ENCODE measurements around the gene CCR2.
"Not testable (repeated sequence)": the region's sequence is repeated elsewhere in the genome, so short reads cannot be mapped to it uniquely, and the experiment has no call there.

Gene CCR2

DNA sequence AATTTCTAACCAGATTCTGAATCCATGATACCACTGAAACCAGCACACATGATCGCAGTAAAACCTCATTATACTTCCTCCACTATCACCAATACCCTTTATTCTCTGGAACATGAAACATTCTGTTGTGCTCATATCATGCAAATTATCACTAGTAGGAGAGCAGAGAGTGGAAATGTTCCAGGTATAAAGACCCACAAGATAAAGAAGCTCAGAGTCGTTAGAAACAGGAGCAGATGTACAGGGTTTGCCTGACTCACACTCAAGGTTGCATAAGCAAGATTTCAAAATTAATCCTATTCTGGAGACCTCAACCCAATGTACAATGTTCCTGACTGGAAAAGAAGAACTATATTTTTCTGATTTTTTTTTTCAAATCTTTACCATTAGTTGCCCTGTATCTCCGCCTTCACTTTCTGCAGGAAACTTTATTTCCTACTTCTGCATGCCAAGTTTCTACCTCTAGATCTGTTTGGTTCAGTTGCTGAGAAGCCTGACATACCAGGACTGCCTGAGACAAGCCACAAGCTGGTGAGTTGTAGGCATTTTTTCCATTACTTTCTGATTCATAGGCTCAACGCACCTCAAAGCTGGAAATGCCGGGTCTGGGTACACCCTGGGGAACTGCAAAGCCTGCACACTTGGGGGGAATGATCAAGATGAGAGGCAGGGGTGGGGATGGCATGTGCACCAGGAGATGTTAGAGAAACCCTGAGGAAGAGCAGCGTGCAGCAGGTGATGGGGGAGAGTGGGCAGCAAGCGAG is at the start of gene CCR2:
Gene CCR2, plus strand, starts transcription at position 465 of the 764 bp plus-strand sequence. CDS start 3,417 bp downstream, outside the sequence.
- DNase-seq = no peak

GRCh38 chr3:46304739-46305138 is 49.2 kb upstream of the CCR2 start:
- DNase-seq = no peak

- DNase-seq = no peak
Observed at GRCh38 chr3:46312991-46313390, 40.9 kb upstream of the CCR2 start.

GRCh38 chr3:46314517-46314916 is 39.4 kb upstream of the CCR2 start:
- no peak for DNase-seq

DNA sequence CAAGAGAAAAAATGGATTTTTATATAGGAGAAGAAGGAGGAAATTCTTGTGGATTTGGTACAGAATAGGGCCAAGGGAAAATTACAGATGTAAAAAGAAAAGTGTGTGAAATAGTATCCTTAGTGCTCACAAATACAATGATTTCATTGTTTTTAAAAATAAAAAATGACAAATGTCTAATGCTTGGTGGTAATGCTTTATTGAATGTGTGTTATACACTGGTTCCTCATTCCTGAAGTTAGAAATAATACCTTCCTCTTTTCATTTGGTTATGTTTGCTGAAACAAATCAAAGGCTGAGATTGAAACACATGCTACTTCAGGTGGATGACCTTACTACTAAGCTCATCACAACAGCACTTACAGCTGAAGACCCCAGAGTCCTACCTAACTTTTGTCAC is 37.7 kb upstream of the CCR2 start:
- no peak for DNase-seq

DNA sequence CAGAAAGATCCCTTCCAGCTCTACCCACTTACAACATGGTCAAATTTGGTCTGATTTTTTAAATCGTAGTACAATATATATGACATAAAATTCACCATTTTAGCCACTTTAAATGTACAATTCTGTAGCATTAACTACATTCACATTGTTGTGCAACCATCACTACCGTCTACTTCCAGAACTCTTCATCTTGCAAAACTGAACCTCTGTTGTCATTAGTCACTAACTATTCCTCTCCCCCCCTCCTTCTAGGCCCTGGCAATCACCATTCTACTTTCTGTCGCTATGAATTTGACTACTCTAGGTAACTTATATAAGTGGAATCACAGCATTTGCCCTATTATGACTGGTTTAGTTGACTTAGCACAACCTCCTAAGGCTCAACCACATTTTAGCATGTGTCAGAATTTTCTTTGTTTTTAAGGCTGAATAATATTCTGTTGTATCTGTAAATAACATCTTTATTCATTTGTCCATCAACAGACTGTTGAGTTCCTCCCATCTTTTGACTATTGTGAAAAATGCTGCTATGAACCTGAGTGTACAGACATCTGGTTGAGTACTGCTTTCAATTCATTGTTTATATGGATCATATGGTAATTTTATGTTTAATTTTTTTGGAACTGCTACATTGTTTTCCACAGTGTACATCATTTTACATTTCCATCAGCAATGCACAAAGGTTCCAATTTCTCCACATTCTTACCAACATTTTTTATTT is 35.5 kb upstream of the CCR2 start:
- DNase-seq = no peak

DNA sequence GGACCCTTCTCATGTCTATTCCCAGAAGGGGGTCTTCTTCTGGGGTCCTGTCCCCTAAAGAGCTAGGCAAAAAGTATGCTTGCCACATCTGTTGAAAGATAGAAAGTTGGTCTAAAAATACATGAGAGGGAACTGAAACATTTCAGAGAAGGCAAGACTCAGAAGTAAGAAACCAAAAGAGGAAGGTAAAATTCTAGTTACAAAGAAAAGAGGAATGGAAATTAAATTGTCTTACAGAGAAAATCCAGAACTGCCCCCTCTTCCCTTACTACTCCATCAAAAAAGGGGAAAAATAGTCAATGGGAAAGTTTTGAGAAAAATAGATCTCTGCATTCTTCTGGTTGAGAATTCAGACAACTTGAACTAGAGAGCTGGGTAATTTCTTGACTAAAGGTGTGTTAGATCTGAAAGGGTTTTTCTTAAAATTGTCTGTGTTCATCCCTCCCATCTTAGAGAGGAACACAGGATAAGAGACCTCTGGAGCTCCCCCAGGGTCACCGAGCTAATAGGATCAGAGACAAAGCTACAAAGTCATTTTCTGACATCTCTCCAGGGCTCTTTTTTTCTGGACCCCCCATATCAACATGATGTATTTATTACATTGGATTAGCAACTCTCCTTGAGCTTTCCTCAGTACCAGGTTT is 32.3 kb upstream of the CCR2 start:
- DNase-seq = no peak

GRCh38 chr3:46324036-46324435 is 29.9 kb upstream of the CCR2 start:
- no peak for DNase-seq

DNA sequence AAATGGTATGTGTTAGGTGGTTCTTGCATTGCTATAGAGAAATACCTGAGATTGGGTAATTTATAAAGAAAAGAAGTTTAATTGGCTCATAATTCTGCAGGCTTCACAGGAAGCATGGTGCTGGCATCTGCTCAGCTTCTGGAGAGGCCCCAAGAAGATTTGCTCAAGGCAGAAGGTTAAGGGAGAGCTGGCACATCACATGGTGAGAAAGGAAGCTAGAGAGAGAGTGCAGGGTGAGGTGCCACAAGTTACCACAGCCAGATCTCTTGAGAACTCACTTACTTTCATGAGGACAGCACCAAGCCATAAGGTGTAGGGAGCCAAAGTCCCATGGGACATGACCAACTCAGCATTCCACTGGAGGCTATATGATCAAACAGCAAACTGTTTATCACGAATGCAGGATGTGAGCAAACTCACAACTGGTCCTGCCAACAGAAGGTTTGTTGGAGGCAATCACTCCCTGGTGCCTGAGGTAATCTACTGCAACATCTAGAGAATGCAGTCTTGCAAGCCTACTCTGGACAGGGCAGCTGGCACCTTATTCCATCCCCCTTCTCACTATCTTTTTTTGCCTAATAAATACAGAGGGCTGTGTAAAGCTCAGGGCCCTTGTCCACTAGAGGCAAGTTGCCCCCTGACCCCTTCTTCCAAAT is 28.1 kb upstream of the CCR2 start:
- no peak for DNase-seq

GRCh38 chr3:46330676-46331075 is 23.2 kb upstream of the CCR2 start:
- not testable (repeated sequence) for DNase-seq

GRCh38 chr3:46334741-46335478 is 19.0 kb upstream of the CCR2 start:
- DNase-seq = no peak

GRCh38 chr3:46335541-46335940 is 18.4 kb upstream of the CCR2 start:
- no peak for DNase-seq

GRCh38 chr3:46337911-46338310 is 16.0 kb upstream of the CCR2 start:
- no peak for DNase-seq

- no peak for DNase-seq
Observed at GRCh38 chr3:46338840-46339239, 15.1 kb upstream of the CCR2 start.

DNA sequence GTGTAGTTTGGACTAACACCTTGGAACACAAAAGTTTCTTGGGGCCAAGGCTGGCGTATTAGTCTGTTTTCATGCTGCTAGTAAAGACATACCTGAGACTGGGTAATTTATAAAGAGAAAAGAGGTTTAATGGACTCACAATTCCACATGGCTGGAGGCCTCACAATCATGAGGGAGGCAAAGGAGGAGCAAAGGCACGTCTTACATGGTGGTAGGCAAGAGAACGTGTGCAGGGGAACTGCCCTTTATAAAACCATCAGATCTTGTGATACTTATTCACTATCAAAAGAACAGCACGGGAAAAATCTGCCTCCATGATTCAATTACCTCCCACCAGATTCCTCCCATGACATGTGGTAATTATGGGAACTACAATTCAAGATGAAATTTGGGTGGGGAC is 9.4 kb upstream of the CCR2 start:
- no peak for DNase-seq

- no peak for DNase-seq
Observed at GRCh38 chr3:46348823-46349482, 5.0 kb upstream of the CCR2 start.

- no peak for DNase-seq
Observed at GRCh38 chr3:46349484-46350261, 4.2 kb upstream of the CCR2 start.

DNA sequence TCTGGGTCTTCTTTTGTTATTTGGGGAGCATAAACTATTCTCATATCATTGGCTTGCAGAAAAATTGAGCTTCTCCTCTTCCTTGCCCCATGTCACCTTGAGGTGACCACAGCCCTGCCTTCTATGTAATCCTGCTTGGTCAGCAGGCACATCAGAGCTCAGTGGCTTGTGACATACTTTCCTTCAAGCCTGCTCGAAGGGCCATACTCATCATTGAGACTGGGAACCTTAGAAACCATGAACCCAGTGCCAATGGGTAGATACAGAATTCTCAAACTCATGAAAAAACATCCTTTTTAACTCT is 3.7 kb upstream of the CCR2 start:
- DNase-seq = no peak

- DNase-seq = no peak
Observed at GRCh38 chr3:46351646-46352045, 2.3 kb upstream of the CCR2 start.

DNA sequence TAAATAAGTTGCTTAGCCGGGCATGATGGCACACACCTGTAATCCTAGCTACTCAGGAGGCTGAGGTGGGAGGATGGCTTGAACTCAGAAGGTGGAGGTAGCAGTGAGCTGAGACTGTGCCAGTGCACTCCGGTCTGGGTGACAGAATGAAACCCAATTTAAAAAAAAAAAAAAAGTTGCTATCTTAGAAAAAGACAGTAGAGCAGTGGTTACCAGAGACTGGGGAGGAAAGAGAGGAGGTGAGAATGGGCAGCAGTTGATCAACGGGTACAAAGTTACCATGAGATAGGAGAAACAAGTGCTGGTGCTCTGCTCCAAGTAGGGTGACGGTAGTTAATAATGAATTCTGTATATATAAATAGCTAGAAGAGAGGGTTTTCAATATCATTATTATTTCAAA is 821 bp upstream of the CCR2 start:
- no peak for DNase-seq

- DNase-seq = no peak
Observed at GRCh38 chr3:46354478-46354877, 567 bp downstream of the CCR2 start.

DNA sequence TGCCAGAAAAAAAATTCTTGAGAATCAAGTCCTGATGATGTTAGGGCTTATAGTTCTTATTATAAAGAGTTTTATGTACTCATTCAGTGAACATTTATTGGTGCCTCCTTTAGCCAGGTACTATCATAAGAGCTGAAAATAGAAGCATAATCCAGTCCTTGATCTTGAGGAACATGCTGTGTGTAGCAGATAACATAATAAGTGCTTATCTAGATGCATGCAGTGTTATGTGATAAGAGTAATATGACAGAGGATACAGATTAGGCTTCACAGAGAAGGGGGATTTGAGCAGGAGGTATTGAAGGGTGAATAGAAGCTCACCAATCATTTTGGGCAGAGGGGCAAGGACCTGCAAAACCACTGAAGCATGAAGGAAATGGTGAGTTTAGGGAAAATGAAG is 1.1 kb downstream of the CCR2 start:
- DNase-seq = no peak
